Heart left ventricle (tissue), 13 donors: ENCODE data around the gene SH3BP1.

Experiments used
- CTCF ChIP-seq, 12 donors: fragments of 200-600 bp; sonication (generic) in 4 of 12; IDR thresholded peaks; one replicate each; pipeline versions ENCODE4 v1.5.0 to v1.8.0; 2018 to 2022; ENCODE audit warnings: antibody characterized with exemption in 12 of 12, mild to moderate bottlenecking in 5 of 12
- POLR2A ChIP-seq, 2 donors: fragments of 450-650 bp; IDR thresholded peaks; one replicate each; pipeline ENCODE4 v1.6.1; 2017; ENCODE audit warnings: antibody characterized with exemption in 2 of 2, mild to moderate bottlenecking in 2 of 2, moderate library complexity in 2 of 2
- donor health status: ischemic (EF 13 %, LVEDD 7.1; RV severe dilation, severe dysfunction).
- donor health status: DM: no; HTN: yes; CAD: no.
- donor health status: DM: no; HTN: no; CAD: no.
- donor health status: ischemic (EF 25% LVEDD 6.9; RV normal size, moderate dysfunction).
- donor health status: ischemic (EF 25% LVEDD 5.7; RV mildly dilated, moderate dysfunction).
- donor health status: ischemic (EF 35%, LVEDD 5.7; RV mildly dilated, moderate dysfunction).
- donor health status: nonischemic (EF 11% LVEDD 7.7; RV severe dilation, severe dysfunction).
- donor health status: DM: yes; HTN: yes; CAD: no.
- donor health status: PGD.
- donor health status: ischemic (EF 29% LVEDD 5.4; RV normal size, mild dysfunction).
- donor health status: nonischemic (EF 23%, LVEDD 6.1; RV moderate dilation, normal function).

GRCh38 chr22:37617431-37617830 is 22.0 kb upstream of the SH3BP1 start:
- TF ChIP-seq CTCF (IDR thresholded peaks at IDR 0.05): no peak
- no peak for TF ChIP-seq POLR2A (IDR thresholded peaks at IDR 0.05)
